GM21528 (cell line): ENCODE measurements around the gene SYPL1.
A peak's percentile ranks its signal among the peaks of the same experiment; 100 is the strongest.

Experiments
- ATAC-seq: cut with Tn5 transposase; IDR thresholded peaks from one replicate; pipeline ENCODE4 v1.9.1; 2021; ENCODE audit warnings: mild to moderate bottlenecking, moderate library complexity; ENCODE audit not compliant: unreplicated experiment, low FRiP score

SYPL1 gene

GRCh38 chr7:106124186-106124585 lies 12.1 kb upstream of the SYPL1 start:
- no peak for ATAC-seq

- ATAC-seq, result no peak
Observed at GRCh38 chr7:106122713-106123112, 10.6 kb upstream of the SYPL1 start.

GRCh38 chr7:106121189-106121810 lies 9.2 kb upstream of the SYPL1 start:
- ATAC-seq, result no peak

- no peak for ATAC-seq
Observed at GRCh38 chr7:106120500-106120899, 8.4 kb upstream of the SYPL1 start.

GRCh38 chr7:106119719-106120118 lies 7.6 kb upstream of the SYPL1 start:
- no peak for ATAC-seq

GRCh38 chr7:106117786-106118544 lies 5.9 kb upstream of the SYPL1 start:
- no peak for ATAC-seq

- ATAC-seq, result no peak
Observed at GRCh38 chr7:106116161-106116704, 4.1 kb upstream of the SYPL1 start.

- no peak for ATAC-seq
Observed at GRCh38 chr7:106114716-106115383, 2.7 kb upstream of the SYPL1 start.

- ATAC-seq, result no peak
Observed at GRCh38 chr7:106112972-106113421, 885 bp upstream of the SYPL1 start.

GRCh38 chr7:106111655-106112117 lies 426 bp downstream of the SYPL1 start:
- peak; percentile 40 for ATAC-seq

GRCh38 chr7:106110885-106111654 lies 1.0 kb downstream of the SYPL1 start:
- no peak for ATAC-seq

GRCh38 chr7:106110238-106110560 lies 1.9 kb downstream of the SYPL1 start:
- ATAC-seq, result no peak

GRCh38 chr7:106109521-106110237 lies 2.4 kb downstream of the SYPL1 start:
- ATAC-seq, result no peak

GRCh38 chr7:106108991-106109390 lies 3.1 kb downstream of the SYPL1 start:
- ATAC-seq, result no peak

- ATAC-seq, result no peak
Observed at GRCh38 chr7:106104721-106105260, 7.3 kb downstream of the SYPL1 start.

GRCh38 chr7:106102387-106102966 lies 9.6 kb downstream of the SYPL1 start:
- no peak for ATAC-seq

GRCh38 chr7:106101726-106102125 lies 10.4 kb downstream of the SYPL1 start:
- no peak for ATAC-seq

GRCh38 chr7:106100863-106101629 lies 11.1 kb downstream of the SYPL1 start:
- ATAC-seq, result no peak

GRCh38 chr7:106099539-106099938 lies 12.6 kb downstream of the SYPL1 start:
- ATAC-seq, result no peak
